ENCODE measurements around the gene C5orf63.

DNA sequence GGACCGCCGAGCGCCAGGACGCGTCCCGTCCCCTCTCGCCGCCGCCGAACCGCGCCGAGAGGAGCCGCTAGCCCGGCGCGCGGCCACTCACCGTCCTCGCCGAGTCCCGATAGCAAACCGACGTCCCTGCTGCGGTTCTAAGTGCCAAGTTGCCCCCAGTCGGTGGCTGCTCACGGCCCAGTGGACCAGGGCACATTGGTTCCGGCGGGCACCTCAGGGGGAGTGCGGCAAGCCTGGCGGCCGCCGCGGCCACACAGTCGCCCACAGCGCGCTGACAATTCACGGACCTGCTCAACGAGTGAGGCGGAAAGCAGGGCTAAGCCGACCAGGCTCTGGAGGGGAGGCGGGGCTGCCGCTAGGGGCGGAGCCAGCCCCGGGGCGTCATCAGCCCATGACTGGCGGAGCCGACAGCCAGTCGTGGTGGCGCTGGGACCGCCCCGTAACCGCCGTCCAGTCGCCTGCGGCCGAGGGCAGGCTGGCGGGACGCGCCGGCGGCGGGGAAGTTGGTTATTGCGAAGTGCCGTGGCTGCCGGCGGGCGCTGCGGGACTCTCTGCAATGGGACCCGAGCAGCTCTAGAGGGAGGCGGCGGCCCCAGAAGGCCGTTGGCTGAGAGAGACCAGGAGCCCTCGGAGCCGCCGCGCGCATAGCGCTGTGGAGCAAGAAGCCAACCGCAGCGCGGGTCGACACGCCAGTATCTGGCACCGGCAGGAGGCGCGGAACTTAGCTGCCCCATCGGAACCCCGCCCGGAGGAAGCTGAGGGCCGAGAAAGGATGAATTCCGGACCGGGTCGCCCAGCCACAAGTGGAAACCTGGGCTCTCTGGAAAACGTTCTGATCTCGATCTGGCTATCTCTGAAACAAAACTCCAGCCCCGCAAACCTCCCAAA lies 42.8 kb downstream of the C5orf63 start, which contains the start of gene MARCHF3:
- TF ChIP-seq, protein P1, sequence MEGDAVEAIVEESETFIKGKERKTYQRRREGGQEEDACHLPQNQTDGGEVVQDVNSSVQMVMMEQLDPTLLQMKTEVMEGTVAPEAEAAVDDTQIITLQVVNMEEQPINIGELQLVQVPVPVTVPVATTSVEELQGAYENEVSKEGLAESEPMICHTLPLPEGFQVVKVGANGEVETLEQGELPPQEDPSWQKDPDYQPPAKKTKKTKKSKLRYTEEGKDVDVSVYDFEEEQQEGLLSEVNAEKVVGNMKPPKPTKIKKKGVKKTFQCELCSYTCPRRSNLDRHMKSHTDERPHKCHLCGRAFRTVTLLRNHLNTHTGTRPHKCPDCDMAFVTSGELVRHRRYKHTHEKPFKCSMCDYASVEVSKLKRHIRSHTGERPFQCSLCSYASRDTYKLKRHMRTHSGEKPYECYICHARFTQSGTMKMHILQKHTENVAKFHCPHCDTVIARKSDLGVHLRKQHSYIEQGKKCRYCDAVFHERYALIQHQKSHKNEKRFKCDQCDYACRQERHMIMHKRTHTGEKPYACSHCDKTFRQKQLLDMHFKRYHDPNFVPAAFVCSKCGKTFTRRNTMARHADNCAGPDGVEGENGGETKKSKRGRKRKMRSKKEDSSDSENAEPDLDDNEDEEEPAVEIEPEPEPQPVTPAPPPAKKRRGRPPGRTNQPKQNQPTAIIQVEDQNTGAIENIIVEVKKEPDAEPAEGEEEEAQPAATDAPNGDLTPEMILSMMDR (IDR thresholded peaks at IDR 0.05): peak; percentile 38
- no peak for TF ChIP-seq EZH2 (IDR thresholded peaks at IDR 0.05)

Measured in neural progenitor cell (in vitro differentiated cells).